ENCODE results near the gene USF3. TPM values are rescaled to one million over a fixed set of nuclear protein-coding genes. Genes with fewer than 3 reads are reported as not detected.

Gene USF3
- total RNA-seq, 4 donors from 2014 or later = 21.4 to 33.4 (median 26.3) TPM

DNA sequence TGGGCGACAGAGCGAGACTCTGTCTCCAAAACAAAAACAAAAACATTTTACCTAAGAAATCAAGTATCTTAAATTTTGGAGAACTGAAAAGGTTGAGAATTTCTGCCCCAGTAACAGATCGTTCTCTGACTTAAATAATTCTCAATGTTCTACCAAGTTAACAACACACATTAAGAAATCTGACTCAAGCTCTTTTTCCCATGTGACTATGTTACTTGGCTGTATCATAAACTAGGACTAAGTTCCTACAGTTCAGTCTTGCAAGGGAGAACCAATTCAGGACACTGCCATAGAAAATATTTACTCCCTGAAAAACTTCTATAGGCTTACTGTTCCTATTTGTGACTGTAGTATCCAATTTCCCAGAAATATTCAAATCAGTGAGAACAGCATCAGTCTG is 20.9 kb upstream of the USF3 start:
- 85 to 95% methylated on average over 3 of the region's 3 CpGs for WGBS, 2 donors
- no peak overlapping the region for H3K27ac ChIP-seq
- intact Hi-C loops (cut with DNase I) = no loop called here
- no peaks in the 10 kb centered on the region for H3K9me3 ChIP-seq
- H3K36me3 ChIP-seq = peaks cover 12 to 21% of the 10 kb centered on the region in 2 donors
- H3K4me1 ChIP-seq = no peaks in the 10 kb centered on the region
- TF ChIP-seq, protein P1, sequence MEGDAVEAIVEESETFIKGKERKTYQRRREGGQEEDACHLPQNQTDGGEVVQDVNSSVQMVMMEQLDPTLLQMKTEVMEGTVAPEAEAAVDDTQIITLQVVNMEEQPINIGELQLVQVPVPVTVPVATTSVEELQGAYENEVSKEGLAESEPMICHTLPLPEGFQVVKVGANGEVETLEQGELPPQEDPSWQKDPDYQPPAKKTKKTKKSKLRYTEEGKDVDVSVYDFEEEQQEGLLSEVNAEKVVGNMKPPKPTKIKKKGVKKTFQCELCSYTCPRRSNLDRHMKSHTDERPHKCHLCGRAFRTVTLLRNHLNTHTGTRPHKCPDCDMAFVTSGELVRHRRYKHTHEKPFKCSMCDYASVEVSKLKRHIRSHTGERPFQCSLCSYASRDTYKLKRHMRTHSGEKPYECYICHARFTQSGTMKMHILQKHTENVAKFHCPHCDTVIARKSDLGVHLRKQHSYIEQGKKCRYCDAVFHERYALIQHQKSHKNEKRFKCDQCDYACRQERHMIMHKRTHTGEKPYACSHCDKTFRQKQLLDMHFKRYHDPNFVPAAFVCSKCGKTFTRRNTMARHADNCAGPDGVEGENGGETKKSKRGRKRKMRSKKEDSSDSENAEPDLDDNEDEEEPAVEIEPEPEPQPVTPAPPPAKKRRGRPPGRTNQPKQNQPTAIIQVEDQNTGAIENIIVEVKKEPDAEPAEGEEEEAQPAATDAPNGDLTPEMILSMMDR (IDR thresholded peaks at IDR 0.05) = no peak
- no peak for TF ChIP-seq POLR2A (IDR thresholded peaks at IDR 0.05)
- H3K4me3 ChIP-seq (replicated peaks in 1 of 3) = no peak overlapping the region
- H3K27me3 ChIP-seq = no peaks in the 10 kb centered on the region
- DNase-seq = no peak

DNA sequence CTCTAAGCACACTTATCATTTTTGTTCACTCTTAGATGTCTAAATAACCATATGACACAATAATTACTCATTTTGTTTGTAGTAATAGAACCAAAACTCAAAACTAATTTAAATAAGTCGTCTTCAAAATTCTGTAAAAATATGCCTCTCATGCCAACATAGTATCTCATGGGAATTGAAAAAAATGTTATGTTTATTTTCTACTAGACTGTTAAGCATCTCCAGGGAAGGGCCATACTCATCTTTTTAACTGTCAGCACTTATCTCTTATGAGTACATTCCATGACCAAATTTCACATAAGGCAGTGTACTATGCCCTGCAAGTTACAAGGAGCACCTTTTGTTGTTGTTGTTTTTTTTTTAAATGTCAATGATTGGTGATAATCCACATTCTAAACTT is 18.3 kb upstream of the USF3 start:
- TF ChIP-seq, protein P1 (IDR thresholded peaks at IDR 0.05) = no peak
- TF ChIP-seq POLR2A (IDR thresholded peaks at IDR 0.05) = no peak
- no peaks in the 10 kb centered on the region for H3K9me3 ChIP-seq
- no peak overlapping the region for H3K27ac ChIP-seq
- intact Hi-C loops (cut with DNase I) = no loop called here
- no peaks in the 10 kb centered on the region for H3K4me1 ChIP-seq
- H3K36me3 ChIP-seq = no peaks in the 10 kb centered on the region
- WGBS, 2 donors = 55 to 64% methylated on average over 1 of the region's 1 CpG
- no peaks in the 10 kb centered on the region for H3K27me3 ChIP-seq
- no peak overlapping the region for H3K4me3 ChIP-seq (replicated peaks in 1 of 3)
- no peak for DNase-seq

DNA sequence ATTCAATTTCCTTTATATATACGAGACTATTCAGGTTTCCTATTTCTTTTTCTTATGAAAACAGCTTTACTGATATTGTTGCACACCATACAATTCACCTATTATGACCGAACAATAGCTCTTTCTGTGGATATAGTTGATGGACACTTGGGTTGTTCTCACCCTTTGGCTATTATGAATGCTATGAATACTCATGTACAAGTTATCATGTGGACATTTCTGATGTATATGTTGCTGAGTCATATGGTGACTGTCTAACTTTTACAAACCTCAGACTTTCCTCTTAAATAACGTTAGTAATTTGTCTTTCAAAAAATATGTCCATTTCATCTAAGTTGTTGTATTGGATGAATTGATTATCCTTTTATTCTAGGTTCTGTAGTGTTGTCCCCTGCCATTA is 15.7 kb upstream of the USF3 start:
- Histone ChIP-seq H3K4me1 (no peaks in the 10 kb centered on the region), H3K36me3 (no peaks in the 10 kb centered on the region), H3K4me3 (replicated peaks in 1 of 3) (no peak overlapping the region), H3K27me3 (no peaks in the 10 kb centered on the region), H3K9me3 (no peaks in the 10 kb centered on the region), H3K27ac (no peak overlapping the region)
- TF ChIP-seq, protein P1 (IDR thresholded peaks at IDR 0.05) = no peak
- no peak for TF ChIP-seq POLR2A (IDR thresholded peaks at IDR 0.05)
- WGBS, 2 donors = 60 to 61% methylated on average over 3 of the region's 3 CpGs
- DNase-seq = no peak
- intact Hi-C loops (cut with DNase I) = no loop called here

DNA sequence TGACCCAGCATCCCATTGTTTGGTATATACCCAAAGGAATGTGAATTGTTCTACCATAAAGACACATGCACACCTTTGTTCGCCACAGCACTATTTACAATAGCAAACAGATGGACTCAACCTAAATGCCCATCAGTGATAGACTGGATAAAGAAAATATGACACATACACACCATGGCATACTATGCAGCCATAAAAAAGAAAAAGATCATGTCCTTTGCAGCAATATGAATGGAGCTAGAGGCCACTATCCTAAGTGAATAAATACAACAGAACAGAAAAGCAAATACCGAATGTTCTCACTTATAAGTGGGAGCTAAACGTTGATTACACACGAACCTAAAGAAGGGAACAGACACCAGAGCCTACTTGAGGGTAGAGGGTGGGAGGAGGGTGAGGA is 11.4 kb upstream of the USF3 start:
- intact Hi-C loops (cut with DNase I) = no loop called here
- DNase-seq = no peak
- Histone ChIP-seq H3K9me3 (no peaks in the 10 kb centered on the region), H3K4me1 (no peaks in the 10 kb centered on the region), H3K27me3 (no peaks in the 10 kb centered on the region), H3K36me3 (no peaks in the 10 kb centered on the region), H3K27ac (no peak overlapping the region), H3K4me3 (replicated peaks in 1 of 3) (no peak overlapping the region)
- 88 to 91% methylated on average over 4 of the region's 4 CpGs for WGBS, 2 donors
- TF ChIP-seq POLR2A (IDR thresholded peaks at IDR 0.05) = no peak

DNA sequence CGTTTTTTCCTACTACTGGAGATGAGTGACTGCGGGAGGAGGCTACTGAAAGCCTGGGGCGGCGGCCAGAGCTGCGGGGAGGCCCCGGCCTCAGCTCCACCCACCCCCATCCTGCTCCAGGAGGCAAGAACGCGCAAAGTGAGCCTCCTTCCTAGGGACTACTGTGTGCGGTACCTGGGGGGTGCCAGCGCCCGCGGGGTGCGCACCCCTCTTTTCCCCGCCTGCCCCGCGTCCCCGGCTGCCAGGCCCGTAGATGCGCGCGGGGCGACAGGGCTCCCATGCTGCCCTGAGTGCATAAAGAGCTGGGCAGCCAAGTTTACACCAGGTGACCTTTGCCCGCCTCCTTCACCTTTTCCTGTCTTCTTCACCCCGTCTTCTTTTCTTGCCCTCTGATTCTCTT is 2.5 kb upstream of the USF3 start:
- peak; percentile 12 to 15 for DNase-seq
- peak overlapping the region in 1 of 3 donors; percentile 6 for H3K4me3 ChIP-seq (replicated peaks in 1 of 3)
- no peak for TF ChIP-seq POLR2A (IDR thresholded peaks at IDR 0.05)
- WGBS, 2 donors = 19 to 28% methylated on average over 20 to 23 of the region's 24 CpGs
- H3K36me3 ChIP-seq = no peaks in the 10 kb centered on the region
- no peaks in the 10 kb centered on the region for H3K9me3 ChIP-seq
- peaks cover 18 to 31% of the 10 kb centered on the region in 2 donors for H3K4me1 ChIP-seq
- H3K27me3 ChIP-seq = no peaks in the 10 kb centered on the region
- no peak overlapping the region for H3K27ac ChIP-seq
- intact Hi-C loops (cut with DNase I) = no loop called here

DNA sequence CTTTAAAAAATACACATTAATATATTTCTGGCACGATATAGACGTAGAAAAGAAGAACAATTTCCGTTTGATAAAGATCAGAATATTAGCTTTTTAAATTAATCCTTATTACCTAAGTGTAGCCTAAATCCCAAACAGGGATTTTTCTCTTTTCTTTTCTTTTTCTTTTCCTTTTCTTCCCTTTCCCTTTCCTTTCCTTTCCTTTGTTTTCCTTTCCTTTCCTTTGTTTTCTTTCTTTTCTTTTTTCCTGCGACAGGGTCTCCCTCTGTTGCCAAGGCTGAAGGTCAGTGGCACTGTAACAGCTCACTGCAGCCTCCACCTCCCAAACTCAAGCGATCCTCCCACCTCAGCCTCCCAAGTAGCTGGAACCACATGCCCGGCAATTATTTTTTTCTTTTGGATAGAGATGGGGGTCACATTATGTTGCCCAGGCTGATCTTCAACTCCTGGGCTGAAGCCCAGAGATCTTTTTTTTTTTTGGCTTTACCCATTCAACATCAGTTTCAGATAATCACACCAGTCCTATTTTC is 1.8 kb upstream of the USF3 start:
- WGBS, 2 donors = 84 to 87% methylated on average over 6 of the region's 6 CpGs
- Histone ChIP-seq H3K9me3 (no peaks in the 10 kb centered on the region), H3K36me3 (no peaks in the 10 kb centered on the region), H3K4me3 (replicated peaks in 1 of 3) (no peak overlapping the region), H3K4me1 (peaks cover 18 to 34% of the 10 kb centered on the region in 2 donors), H3K27ac (peak overlapping the region in 1 of 3 donors; percentile 81), H3K27me3 (no peaks in the 10 kb centered on the region)
- intact Hi-C loops (cut with DNase I) = no loop called here
- DNase-seq = no peak
- no peak for TF ChIP-seq POLR2A (IDR thresholded peaks at IDR 0.05)
- TF ChIP-seq, protein P1 (IDR thresholded peaks at IDR 0.05) = no peak

Data from thyroid gland (tissue), 4 donors.